Measurements from ENCODE around the gene BOC.

BOC gene

DNA sequence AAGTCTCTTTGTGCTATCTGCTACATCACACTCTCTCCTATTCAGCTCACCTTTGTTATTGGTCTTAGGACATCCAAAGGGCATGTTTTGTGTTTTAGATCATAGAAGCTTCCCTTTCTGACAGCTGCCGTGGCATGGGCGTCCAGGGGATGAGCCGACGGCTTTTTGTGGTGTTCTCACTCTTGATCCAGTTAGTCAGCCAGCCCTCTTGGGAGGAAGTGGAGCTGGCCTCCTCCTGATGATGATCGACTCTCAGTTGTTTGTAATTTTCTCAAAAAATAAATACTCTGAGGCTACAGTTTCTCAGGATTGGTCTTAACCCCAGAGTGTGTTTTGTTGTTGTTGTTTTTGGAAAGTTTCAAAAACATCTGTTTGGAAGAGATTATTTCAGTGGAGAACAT, 34.4 kb downstream of the BOC start:
- Histone ChIP-seq H3K27ac (replicated peaks) (no peak overlapping the region), H3K27me3 (ENCODE audit: insufficient read depth, poor library complexity, severe bottlenecking) (peaks cover 2% of the 10 kb centered on the region), H3K4me3 (replicated peaks; ENCODE audit: insufficient read depth, low read length) (no peak overlapping the region)
- no peak for TF ChIP-seq GABPA (IDR thresholded peaks at IDR 0.05; ENCODE audit: low read depth)
- TF ChIP-seq CTCF (IDR thresholded peaks at IDR 0.05; ENCODE audit: insufficient read depth, low read length), result no peak
- TF ChIP-seq POLR2AphosphoS5 (IDR thresholded peaks at IDR 0.05; ENCODE audit: low read depth), result no peak
- TF ChIP-seq SPI1 (IDR thresholded peaks at IDR 0.05; ENCODE audit: borderline replicate concordance, low read depth), result no peak
- TF ChIP-seq REST (IDR thresholded peaks at IDR 0.05; ENCODE audit: insufficient replicate concordance, low read depth), result no peak
- DNase-seq (ENCODE audit: low read depth in 1 of 2, low spot score in 1 of 2), result no peak

DNA sequence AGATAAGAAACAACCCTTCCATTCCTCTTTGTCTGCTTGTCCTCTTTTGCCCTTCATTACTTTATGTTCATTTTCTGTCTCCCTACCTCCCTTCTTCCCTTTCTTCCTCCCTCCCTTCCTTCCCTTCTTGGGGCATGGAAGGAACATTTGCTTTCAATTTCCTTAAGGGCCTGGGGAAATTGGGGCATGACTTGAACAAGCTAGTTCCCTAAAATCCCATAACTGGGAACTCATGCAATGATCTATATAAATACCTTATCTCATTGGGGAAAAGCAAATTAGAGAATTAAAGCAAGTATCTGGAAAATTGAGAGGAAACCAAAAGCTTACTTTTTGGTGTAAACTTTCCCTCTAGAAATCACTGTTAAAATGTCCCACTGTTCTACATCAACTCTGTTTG, 35.7 kb downstream of the BOC start:
- Histone ChIP-seq H3K27ac (replicated peaks) (no peak overlapping the region), H3K4me3 (replicated peaks; ENCODE audit: insufficient read depth, low read length) (no peak overlapping the region), H3K27me3 (ENCODE audit: insufficient read depth, poor library complexity, severe bottlenecking) (peaks cover 2% of the 10 kb centered on the region)
- no peak for TF ChIP-seq SPI1 (IDR thresholded peaks at IDR 0.05; ENCODE audit: borderline replicate concordance, low read depth)
- TF ChIP-seq POLR2AphosphoS5 (IDR thresholded peaks at IDR 0.05; ENCODE audit: low read depth), result no peak
- no peak for TF ChIP-seq REST (IDR thresholded peaks at IDR 0.05; ENCODE audit: insufficient replicate concordance, low read depth)
- TF ChIP-seq GABPA (IDR thresholded peaks at IDR 0.05; ENCODE audit: low read depth), result no peak
- no peak for TF ChIP-seq CTCF (IDR thresholded peaks at IDR 0.05; ENCODE audit: insufficient read depth, low read length)
- no peak for DNase-seq (ENCODE audit: low read depth in 1 of 2, low spot score in 1 of 2)

- Histone ChIP-seq H3K4me3 (replicated peaks; ENCODE audit: insufficient read depth, low read length) (no peak overlapping the region), H3K27ac (replicated peaks) (no peak overlapping the region), H3K27me3 (ENCODE audit: insufficient read depth, poor library complexity, severe bottlenecking) (peaks cover 2% of the 10 kb centered on the region)
- TF ChIP-seq SPI1 (IDR thresholded peaks at IDR 0.05; ENCODE audit: borderline replicate concordance, low read depth), result no peak
- no peak for TF ChIP-seq REST (IDR thresholded peaks at IDR 0.05; ENCODE audit: insufficient replicate concordance, low read depth)
- TF ChIP-seq POLR2AphosphoS5 (IDR thresholded peaks at IDR 0.05; ENCODE audit: low read depth), result no peak
- no peak for TF ChIP-seq CTCF (IDR thresholded peaks at IDR 0.05; ENCODE audit: insufficient read depth, low read length)
- no peak for TF ChIP-seq GABPA (IDR thresholded peaks at IDR 0.05; ENCODE audit: low read depth)
- no peak for DNase-seq (ENCODE audit: low read depth in 1 of 2, low spot score in 1 of 2)
These were observed 36.5 kb downstream of the BOC start for GRCh38 chr3:113247675-113248458.

All from HL-60 (cell line).